ENCODE measurements around the gene MMP24. TPM values are rescaled to one million over a fixed set of nuclear protein-coding genes. Genes with fewer than 3 reads are reported as not detected.
"Not testable (repeated sequence)": the region's sequence is repeated elsewhere in the genome, so short reads cannot be mapped to it uniquely, and the experiment has no call there.

The MMP24 gene
- total RNA-seq, 1 donor from 2014 or later: not detected

DNA sequence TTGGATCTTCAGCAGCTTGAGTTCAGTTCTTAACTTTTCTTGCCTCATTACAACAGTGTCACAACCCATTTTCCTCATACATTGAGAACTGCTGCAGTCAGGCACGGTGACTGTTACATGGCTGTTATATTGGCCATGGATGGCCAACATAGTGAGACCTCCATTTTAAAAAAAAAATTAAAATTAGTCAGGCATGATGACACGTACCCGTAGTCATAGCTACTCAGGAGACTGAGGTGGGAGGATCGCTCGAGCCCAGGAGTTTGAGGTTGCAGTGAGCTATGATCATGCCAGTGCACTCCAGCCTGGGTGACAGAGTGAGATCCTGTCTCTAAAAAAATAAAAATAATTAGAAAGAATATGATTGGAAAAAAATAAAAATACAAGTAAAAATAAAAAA is 9.9 kb upstream of the MMP24 start:
- intact Hi-C loops (cut with micrococcal nuclease): no loop called here

DNA sequence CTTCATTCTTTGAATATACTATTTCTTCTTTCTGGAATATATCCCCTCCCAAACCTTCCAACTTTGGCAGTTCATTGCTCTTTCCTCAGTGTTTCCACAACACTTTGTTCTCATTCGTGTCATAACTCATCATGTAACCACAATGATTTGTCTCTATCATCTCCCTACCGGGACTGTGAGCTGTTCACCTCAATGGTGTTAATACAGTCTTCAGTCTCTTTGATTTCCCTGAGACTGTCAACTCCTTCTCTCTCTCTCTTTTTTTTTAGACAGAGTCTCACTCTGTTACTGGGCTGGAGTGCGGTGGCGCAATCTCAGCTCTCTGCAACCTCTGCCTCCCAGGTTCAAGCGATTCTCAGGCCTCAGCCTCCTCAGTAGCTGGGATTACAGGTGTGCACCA is 2.5 kb upstream of the MMP24 start:
- intact Hi-C loops (cut with micrococcal nuclease): no loop called here

DNA sequence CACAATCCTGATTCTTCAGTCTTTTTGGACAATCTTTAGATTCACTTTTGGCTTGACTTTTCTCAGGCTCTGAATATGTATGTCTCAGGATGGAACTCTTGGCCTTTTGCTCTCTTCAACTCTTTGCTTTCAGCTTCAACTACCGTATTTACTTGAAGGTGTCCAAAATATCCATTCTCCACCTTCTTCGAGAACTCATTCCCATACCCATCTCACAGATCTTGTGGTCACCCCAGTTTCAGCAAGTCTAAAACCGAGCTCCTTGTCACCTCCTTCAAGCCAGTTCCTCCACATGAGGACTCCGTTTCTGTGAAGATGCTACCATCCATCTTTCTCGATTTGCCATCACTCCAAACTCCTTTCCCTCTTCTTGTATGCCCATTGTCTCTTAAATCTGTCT is 2.0 kb upstream of the MMP24 start:
- intact Hi-C loops (cut with micrococcal nuclease): no loop called here

DNA sequence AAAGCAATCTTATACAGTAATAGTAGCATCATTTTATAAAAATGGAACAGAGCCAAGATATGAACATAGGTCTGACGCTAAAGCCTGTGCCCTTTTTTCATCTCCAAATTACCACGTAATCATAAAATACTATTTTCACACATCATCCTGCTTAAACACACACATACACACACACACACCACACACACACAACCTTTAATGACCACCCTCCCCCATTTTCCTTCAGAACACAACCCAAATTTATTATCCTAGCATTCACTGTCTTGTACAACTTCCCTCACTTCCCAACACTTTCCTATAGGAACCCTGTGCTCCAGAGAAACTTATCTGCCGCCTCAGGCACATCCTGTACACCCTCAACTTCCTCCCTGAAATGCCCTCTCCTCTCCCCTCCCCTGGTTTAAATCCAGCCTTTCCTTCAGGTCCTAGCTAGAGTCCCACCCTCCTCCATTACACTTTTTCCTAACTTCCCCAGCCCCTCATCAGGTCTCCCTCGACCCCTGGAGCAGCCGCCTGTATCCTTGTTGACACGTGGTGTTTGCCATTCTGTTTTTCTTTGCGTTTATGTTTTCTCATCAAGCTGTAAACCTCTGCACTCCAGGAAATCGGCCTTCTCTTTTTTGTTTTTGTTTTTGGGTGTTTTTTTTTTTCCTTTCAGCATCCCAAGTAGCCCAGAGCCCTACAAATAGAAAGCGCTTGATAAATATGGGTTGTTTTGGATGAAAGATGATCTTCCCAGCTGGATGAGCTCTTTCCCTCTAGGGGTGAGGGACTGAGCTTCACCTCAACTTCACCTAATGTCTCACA is 968 bp upstream of the MMP24 start:
- intact Hi-C loops (cut with micrococcal nuclease): no loop called here

- intact Hi-C loops (cut with micrococcal nuclease): no loop called here
These were observed 593 bp downstream of the MMP24 start for GRCh38 chr20:35226884-35227681.

DNA sequence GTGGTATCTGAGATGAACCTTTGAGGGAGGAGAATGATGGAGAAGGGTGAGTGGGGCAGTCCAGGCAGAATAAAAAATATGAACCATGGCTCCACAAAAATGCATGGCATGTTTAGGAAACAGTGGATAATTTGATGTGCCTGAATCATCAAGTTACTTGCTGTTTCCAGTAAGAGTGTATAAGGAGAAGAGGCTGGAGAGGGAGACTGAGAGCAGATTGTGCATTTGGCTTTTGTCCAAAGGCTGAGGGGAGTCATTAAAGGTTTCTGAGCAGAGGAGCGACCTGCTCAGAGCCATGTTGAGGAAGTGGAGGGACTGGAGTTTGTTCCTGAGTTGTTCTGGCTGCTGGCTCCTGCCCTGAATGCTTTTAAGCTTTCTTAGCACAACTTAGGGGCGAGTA is 6.1 kb downstream of the MMP24 start:
- intact Hi-C loops (cut with micrococcal nuclease): no loop called here

DNA sequence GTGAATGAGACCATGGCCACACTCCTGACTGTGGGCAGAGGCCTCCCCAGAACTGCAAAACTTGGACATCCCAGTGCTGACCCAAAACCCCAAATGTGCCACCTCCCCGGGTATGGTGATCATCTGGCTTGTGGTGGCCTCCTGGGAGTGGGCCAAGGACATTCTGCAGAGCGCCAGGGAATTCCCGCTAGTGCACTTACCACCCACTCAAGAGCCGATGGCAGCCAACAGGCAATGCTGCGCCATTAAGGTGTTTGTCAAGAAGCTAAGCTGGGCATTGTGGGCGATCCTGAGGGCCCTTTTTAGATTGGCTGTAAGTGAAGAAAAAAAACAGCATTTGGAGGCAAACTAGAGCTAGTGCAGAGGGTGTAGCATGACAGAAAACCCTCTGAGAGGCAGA is 9.4 kb downstream of the MMP24 start:
- intact Hi-C loops (cut with micrococcal nuclease): no loop called here

GRCh38 chr20:35237486-35237885 is 11.0 kb downstream of the MMP24 start:
- intact Hi-C loops (cut with micrococcal nuclease): no loop called here

GRCh38 chr20:35238170-35238569 is 11.7 kb downstream of the MMP24 start:
- intact Hi-C loops (cut with micrococcal nuclease): no loop called here

GRCh38 chr20:35238735-35239134 is 12.2 kb downstream of the MMP24 start:
- intact Hi-C loops (cut with micrococcal nuclease): no loop called here

DNA sequence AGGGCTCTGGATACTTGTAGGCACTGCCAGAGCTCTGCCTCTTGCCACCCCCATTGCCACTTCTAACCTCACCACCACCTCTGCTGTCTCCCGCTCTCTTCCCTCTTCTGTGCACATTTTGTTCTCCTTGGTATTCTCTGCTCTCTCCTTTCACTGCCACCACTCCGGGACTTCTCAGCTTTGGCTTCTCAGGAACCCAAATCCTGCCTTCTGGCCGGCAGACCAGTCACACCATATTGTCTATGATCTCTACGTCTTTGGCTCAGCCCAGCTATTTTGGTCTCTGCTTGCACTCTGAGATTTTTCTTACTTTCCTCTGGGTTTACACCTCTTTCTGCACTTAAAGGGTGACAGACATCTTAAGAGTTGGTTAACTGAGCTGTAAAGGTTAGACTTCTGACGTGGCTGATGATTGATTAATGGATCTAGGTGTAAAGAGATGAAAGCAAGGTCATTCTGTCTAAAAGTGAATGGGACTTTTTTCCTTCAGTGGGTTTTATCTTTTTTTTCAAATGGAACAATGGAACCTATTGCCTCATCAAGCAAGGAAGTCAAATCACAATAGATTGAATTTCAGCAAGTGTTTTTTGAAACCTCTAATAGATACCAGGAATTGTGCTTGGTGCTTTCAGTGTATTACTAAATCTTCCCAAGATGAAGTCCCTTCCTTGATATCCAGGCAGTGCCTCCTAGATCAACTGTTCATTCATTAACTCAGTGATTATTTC is 13.8 kb downstream of the MMP24 start:
- intact Hi-C loops (cut with micrococcal nuclease): no loop called here

DNA sequence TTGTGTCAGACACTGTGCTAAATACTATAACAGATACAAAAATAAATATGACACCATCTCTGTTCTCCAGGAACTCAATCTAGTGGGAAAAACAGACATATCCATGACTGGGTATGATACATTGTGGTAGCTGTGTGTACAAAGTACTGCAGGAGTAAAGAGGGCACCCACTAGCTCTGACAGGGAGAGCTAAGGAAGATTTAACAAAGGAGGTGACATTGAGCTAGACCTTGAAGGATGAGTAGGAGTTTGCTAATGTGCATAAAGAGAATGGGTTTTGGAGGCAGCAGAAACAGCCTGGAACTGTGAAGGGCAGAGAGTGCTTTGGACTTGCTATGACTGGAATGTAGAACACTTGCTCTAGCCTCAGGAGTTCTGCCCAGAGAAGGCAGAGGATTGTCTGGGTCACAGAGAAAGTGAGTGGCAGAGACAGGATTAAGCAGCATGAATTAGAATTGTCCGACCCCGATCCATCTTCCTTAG is 14.4 kb downstream of the MMP24 start:
- intact Hi-C loops (cut with micrococcal nuclease): no loop called here

DNA sequence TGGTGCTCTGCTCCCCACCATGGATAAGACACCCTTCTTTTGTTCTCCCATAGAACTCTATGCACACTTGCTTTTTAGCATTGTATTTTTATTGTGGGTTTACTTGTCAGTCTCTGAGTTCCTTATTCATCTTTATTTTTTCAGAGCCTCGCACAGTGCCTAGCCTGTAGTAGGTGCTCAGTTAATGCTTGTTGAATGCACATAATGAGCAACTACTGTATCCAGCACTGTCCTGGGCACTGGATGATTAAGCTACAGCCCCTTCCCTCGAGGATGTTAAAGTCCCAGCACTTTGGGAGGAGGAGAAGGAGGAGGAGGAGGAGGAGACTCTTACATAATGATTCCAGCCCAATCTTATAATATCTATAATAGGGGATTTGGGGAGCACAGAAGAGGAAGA is 16.8 kb downstream of the MMP24 start:
- intact Hi-C loops (cut with micrococcal nuclease): no loop called here

- intact Hi-C loops (cut with micrococcal nuclease): no loop called here
These were observed 17.5 kb downstream of the MMP24 start for GRCh38 chr20:35243986-35244385.

GRCh38 chr20:35246723-35247122 is 20.2 kb downstream of the MMP24 start:
- intact Hi-C loops (cut with micrococcal nuclease): no loop called here

DNA sequence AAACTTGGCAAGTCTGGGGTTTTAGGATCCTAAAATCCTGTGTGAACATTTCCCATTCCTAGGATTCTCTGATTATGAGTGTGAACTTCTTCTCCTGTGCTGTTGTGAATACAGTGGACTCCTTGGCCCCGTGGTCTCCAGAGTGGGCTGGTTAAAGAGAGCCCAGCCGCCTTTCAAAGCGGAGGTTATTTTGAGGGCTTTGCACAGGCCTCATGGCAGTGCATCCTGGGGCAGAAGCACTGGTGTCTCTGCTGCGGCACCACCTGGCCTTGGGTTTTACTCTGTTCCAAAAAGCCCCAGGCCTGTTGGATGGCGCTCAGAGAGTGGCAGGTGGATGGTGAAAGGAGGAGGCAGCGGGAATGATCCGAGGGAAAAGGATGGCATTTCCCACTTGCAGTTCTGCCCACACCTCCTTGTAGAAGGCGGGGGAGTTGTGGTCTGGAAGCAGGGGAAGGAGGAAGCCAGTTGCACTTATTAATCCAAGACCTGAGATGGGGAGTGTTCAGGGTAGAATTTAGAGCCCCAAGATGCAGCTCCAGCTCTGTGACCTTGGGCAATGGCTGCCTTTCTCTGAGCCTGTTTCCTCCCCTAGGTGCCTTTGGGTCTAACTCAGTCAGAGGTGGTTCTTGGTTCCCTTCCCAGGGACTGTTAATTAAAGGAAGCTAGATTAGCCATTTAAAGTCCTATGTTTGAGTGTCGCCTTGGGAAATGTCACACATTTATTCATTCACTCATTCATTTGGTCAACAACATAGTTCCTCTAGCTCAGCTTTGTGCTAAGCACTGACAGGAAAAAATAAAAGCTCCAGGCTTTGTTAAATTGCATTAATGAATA is 22.4 kb downstream of the MMP24 start:
- intact Hi-C loops (cut with micrococcal nuclease): no loop called here

DNA sequence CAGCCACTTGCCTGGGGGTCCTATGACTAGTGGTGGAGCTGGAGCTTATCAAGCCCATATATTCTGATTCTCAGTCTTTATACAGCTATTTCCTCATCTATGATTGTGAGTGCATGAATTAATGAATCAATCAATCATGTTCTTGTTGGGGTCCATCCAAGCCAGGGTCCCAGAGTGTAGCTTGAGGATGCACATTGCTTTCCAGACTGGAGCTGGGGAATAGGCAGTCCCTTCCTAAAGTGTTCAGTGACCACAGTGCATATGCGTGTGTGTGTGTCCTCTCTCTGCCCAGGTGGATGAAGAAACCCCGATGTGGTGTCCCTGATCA is 25.1 kb downstream of the MMP24 start:
- intact Hi-C loops (cut with micrococcal nuclease): no loop called here

GRCh38 chr20:35252037-35252461 is 25.6 kb downstream of the MMP24 start:
- intact Hi-C loops (cut with micrococcal nuclease): no loop called here

- intact Hi-C loops (cut with micrococcal nuclease): not testable (repeated sequence)
These were observed 26.1 kb downstream of the MMP24 start for GRCh38 chr20:35252598-35252997.

DNA sequence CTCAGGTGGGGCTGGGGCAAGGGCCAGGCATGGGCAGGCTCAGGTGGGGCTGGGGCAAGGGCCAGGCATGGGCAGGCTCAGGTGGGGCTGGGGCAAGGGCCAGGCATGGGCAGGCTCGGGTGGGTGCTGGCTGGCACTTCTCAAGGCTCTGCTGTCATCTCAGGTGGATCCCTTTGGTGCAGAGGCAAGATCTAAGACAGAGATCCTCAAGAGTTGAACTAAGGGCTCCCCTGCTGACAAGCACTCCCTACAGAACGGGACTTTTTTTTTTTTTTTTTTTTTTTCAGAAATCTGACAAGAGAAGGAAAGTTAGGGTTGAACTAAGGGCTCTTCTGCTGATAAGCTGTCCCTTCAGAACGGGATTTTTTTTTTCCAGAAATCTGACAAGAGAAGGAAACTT is 26.5 kb downstream of the MMP24 start:
- intact Hi-C loops (cut with micrococcal nuclease): no loop called here

GRCh38 chr20:35254448-35254999 is 28.0 kb downstream of the MMP24 start:
- intact Hi-C loops (cut with micrococcal nuclease): no loop called here
